OCI-LY1 (cell line): ENCODE data around the gene JAK1.

ENCODE experiments used
- CTCF ChIP-seq: fragments of 200-600 bp; sonication (generic), shearing (Covaris generic); IDR thresholded peaks from 2 replicates; pipeline ENCODE4 v1.5.1; 2017; ENCODE audit warnings: mild to moderate bottlenecking, antibody characterized with exemption, low read length, moderate library complexity, mixed read lengths
- EZH2 ChIP-seq: fragments of 200-600 bp; sonication (generic), shearing (Covaris generic); IDR thresholded peaks from 2 replicates; pipeline ENCODE4 v1.8.0; 2017; ENCODE audit warnings: borderline replicate concordance, mixed run types, mild to moderate bottlenecking, antibody characterized with exemption, low read length, moderate library complexity, mixed read lengths

- no peak for TF ChIP-seq CTCF
- no peak for TF ChIP-seq EZH2
Measured at GRCh38 chr1:64921771-64922170, 44.6 kb downstream of the JAK1 start.
